ENCODE data around the gene PLA2G4D. TPM values are rescaled to one million over a fixed set of nuclear protein-coding genes. Genes with fewer than 3 reads are reported as not detected.

The PLA2G4D gene
- total RNA-seq, 1 donor from 2014 or later = not detected

- intact Hi-C loops (cut with micrococcal nuclease) = no loop called here
These were observed 34.1 kb upstream of the PLA2G4D start for GRCh38 chr15:42128476-42128875.

DNA sequence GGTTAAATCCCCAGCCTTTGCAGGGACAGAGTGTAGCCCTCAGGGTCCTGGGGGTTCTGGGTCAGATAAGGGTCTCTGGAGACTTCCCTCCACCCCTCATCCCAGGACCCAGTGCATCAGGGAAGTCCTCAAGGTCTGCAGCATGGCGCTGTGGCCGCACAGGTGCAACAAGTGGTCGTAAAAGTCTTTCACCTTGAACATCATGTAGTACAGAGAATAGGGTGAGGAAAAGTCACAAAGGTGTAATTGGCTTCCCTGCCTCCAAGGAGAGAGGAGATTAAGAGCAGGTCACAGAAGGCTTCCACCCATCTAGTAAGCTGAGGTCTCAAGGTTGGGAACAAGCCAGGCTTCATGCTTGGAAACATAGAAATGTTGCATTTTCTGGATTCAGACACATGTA lies 29.2 kb upstream of the PLA2G4D start:
- intact Hi-C loops (cut with micrococcal nuclease) = no loop called here

DNA sequence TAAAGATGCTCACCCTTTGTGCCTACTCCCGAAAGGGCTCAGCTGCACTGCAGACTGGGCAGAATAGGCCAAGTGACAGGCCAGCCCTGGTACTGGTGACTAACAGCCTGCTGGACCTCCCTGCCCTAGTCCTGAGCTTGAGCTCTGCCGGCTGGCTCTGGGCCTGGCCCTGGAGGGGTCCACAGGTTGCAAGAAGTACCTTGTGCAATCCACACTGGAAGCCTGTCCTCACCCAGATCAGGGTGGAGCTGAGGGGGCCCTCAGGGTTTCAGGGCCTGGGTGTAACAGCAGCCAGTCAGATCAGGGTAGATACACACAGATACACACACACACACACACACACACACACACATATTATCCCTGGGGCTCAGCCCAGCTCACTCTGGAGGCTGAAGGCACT lies 27.3 kb upstream of the PLA2G4D start:
- intact Hi-C loops (cut with micrococcal nuclease) = no loop called here

DNA sequence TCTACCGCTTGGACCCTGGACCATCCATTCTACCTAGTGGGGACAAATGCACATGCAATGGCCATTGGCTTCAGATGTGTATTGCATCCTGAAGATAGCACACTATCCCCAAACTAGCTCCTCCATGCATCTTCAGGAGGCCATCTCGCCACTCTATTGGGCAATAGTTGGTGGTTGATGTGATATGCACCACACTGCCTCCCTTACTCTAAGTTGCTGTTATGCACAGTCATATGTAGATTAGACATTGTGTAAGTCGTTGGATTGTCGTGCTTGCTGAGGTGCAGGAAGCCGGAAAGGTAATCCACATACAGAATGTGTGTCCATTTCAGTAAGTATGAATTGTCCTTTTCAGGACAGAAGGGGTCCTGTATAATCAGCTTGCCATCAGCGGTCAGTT lies 26.7 kb upstream of the PLA2G4D start:
- intact Hi-C loops (cut with micrococcal nuclease) = no loop called here

DNA sequence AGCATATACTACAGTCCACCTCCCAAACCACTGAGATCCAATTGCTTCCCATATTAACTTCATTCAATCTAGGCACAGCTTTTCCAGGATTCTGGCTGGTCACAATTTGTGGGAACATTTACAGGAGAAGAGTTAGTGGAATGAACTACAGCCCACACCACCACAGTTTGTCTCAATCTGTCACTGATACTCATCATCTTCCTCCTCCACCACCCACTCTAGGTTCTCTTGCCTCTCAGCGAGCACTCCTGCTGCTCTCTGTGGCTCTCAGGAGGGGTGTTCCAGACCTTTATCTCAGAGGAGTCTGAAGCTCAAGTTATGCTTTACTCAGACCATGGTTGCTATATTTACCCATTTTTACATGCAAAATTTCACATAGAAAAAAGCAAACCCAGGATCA lies 25.9 kb upstream of the PLA2G4D start:
- intact Hi-C loops (cut with micrococcal nuclease) = no loop called here

GRCh38 chr15:42119446-42119760 lies 25.0 kb upstream of the PLA2G4D start:
- intact Hi-C loops (cut with micrococcal nuclease) = no loop called here

GRCh38 chr15:42118650-42119445 lies 24.5 kb upstream of the PLA2G4D start:
- intact Hi-C loops (cut with micrococcal nuclease) = no loop called here

DNA sequence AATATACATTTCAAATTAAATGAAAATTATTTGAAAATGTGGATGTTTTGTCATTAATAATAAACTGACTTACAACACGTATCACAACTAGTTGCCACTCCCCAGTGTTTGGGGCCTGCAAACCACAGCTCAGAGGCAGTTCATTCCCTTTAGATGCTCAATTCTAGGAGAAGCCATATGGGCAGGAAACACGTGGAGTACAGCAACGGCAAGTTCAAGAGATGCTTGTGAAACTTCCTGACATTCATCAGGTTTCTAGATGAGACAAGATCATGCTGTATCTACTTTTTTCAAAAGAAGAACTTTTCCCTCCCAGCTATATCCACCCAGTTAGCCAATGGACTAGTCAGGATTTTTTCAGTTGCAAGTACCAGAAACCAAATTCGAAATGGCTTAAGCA lies 17.6 kb upstream of the PLA2G4D start:
- intact Hi-C loops (cut with micrococcal nuclease) = no loop called here

DNA sequence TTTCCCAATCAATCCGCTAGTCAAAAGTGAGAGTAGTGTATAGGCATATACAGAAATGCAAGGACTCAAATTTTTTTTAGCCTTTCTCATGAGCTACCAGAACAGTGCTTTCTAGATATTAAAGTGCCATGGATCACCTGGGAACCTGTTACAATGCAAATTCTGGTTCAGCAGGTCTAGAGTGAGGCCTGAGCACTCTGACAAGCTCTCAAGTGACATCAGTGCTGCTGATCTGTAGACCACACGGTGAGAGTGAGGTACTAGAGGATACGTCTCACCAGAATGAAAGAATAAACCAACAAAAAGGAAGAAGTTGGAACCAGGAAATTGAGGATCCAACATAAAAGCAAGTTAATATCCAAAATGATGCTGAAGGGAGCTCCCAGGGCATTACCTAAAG lies 16.0 kb upstream of the PLA2G4D start:
- intact Hi-C loops (cut with micrococcal nuclease) = no loop called here

GRCh38 chr15:42108806-42109205 lies 14.4 kb upstream of the PLA2G4D start:
- intact Hi-C loops (cut with micrococcal nuclease) = no loop called here

DNA sequence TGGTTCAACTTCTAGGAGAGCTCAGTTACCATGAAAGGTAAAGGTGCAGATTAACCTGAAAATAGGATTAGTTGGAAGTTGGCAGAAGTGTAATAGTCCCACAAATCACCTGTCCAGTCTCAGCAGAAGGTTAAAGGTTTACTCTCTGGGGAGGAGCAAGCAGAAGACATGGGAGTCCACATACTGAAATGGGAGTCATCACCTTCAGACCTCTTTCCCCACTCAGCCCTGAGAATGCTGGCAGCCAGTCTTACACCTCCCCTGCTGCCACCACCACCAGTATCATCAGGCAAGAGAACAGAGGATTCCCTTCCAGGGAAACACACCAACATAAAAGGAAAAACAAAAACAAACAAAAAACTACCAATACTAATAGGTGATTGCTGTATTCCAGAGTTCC lies 13.8 kb upstream of the PLA2G4D start:
- intact Hi-C loops (cut with micrococcal nuclease) = no loop called here

GRCh38 chr15:42107473-42107872 lies 13.1 kb upstream of the PLA2G4D start:
- intact Hi-C loops (cut with micrococcal nuclease) = no loop called here

- intact Hi-C loops (cut with micrococcal nuclease) = no loop called here
These were observed 11.9 kb upstream of the PLA2G4D start for GRCh38 chr15:42106288-42106687.

DNA sequence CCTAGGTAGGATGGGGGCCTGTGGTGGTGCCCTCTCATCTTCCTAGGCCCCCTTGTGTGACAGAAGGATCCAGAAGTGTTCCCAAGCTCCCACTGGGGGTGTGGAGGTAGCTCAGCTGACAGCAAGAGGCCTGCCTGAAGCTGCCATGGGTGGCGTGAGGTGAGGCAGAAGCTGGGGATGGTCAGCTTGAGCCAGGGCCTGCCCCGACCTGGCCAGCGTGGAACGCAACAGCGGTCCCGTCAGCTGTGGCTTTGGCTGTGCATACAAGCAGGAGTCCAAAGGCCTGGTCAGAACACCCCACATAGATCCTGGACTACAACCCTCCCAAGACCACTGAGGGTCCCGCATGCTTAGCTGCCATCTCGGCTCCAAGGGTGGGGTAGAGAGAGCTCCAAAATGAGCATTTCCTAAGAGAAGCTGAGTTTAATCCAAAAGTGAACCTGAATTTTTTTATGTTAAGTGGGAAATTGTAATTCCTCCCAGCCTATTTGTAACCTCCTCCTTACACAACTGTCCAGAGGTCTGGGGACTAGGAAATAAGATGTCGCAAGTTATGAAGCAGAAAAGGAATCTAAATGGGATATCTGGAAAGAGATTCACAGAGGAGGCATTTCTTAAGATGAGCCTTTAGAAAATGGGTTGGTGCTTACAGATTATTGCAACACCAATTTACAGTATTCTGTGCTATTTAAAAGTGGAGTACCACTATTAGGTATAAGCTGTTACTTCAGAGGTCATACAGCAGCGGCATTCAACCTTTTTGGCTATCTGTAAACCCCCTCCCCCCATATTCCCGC lies 9.9 kb upstream of the PLA2G4D start:
- intact Hi-C loops (cut with micrococcal nuclease) = no loop called here

DNA sequence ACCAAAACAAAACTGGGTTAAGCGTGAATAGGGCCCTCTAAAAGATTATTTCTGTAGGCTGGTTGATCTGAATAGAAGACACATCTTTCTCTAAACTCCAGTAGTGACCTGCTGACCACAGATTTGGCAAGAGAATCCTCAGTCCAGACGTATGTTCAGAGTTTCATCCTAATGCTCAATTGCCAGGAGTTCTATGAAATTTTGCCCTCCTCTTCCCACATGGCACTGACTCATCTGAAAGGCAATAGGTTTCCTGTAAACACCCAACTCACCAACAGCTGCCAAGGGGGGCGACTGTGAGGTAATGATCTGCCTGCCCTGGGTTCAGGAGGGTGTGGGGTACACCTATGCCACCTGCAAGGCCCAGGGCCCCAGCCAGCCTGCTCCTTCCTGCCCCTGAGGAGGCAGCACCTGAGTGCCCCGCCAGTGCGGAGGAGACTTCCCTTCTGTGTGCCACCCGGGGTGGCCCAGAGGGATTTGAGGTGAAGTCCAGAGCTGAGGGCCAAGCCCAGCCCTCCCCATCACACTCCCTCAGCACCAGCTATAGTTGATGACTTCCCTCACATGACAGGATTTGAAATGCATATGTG lies 8.4 kb upstream of the PLA2G4D start:
- intact Hi-C loops (cut with micrococcal nuclease) = no loop called here

DNA sequence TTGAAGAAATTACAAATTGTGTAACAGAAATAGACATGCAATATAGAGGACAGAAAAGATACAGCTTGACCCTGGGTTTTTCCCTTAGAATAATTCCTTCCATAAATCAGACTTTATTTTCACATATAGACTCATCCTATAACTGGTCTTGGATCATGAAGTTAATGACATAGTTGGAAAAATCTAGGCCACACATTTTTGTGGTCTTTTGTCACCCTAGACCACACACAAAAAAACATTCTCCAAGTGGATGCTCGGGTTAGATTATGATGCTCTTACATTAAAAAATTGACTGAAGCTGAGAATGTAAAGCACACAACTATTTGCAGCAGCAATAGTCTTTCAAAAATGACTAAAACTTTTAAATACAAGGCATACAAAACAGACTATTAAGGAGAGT lies 7.5 kb upstream of the PLA2G4D start:
- intact Hi-C loops (cut with micrococcal nuclease) = no loop called here

GRCh38 chr15:42100021-42100800 lies 5.8 kb upstream of the PLA2G4D start:
- intact Hi-C loops (cut with micrococcal nuclease) = no loop called here

DNA sequence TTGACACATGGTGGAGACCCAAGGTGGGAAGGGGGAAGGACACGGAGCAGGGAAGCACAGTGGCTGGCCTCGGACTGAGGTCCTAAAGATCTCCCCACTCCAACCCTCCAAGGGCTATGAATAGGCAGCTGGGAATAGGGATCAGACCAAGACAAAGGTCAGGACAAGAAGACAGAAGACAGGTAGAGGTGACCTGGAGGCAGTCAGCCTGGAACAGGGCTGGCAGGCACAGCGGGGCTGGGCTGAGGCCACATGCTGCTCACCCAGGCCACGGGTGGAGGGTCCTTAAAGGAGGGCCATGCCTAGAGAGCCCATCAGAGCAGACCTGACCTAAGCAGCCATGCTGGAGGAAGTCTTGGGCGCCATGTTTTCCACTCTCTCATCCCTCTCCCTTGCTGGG lies 2.7 kb upstream of the PLA2G4D start:
- intact Hi-C loops (cut with micrococcal nuclease) = no loop called here

DNA sequence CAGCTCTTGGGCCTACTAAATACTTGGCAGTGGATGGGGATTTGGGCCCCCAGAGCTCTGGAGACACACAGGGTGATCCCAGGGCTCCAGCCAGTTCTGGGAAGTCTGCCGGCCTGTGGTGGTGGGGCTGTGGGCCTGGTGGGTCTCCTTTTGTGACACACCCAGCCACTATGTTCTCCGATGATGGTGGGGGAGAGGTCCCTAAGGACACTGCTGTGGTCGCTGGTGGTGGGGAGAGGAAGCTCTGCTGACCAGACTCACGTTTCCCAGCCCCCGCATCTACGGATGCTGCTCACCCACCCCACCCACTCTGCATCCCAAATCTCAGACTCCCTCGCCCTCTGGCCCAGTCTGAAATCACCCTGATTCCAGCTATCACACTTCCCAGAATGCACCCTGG lies 396 bp downstream of the PLA2G4D start:
- intact Hi-C loops (cut with micrococcal nuclease) = no loop called here

DNA sequence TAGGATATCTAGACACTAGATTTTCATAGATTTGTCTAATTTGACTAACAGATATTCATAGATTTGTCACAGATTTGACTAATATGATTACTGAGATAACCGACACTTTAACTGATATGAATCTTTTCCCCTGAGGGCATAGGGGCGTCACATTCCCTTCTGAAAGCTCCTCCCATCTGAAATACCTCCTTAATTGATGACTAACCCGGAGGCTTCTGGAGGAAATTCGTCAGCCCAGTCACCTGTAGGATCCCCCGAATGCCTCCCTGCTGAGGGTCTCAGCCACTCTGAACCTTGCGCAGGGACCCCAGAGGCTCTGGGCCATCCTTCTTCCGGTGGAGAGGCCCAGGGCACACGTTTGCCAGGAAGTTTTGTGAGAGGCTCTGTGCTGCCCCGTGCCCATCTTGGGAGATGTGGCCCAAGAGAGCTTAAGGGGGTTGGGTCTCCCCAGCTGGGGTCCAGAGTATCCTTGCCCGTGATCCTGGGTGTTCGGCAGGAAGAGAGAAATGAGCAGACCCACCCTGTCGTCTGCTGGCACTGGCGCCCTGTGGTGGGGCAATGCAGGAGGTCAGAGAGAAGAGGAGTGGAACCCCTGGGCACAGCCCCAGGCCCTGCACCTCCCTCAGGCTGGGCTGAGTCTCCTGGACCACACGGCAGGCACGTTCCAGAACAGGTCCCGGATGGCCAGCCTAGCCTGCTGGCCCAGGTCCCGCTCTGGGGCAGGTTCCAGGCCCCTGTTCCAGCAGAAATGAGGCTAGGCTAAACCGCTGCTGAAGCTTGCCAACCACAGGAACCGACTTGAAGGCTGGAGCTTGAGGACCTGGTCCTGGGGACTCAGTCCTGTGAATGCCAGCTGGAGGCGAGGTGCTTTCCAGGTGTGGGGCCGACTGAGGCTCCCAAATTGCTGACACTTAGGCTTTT lies 1.7 kb downstream of the PLA2G4D start:
- intact Hi-C loops (cut with micrococcal nuclease) = no loop called here

Data from T-helper 1 cell treated with Interleukin-12 subunit alpha and Interleukin-12 subunit beta and Interleukin-4 antibody, amounts not matched to agents 30 ng/mL and 1 ng/mL, for 36 hours (primary cell).